Astrocyte (in vitro differentiated cells and primary cell): ENCODE measurements around the gene MTHFSD. TPM values are rescaled to one million over a fixed set of nuclear protein-coding genes. Genes with fewer than 3 reads are reported as not detected.
A peak's percentile ranks its signal among the peaks of the same experiment; 100 is the strongest.

Source experiments
- DNase-seq: peaks from one replicate; pipeline ENCODE4 v3.0.0-alpha.2; 2010; ENCODE audit warnings: low read depth
- FAIRE-seq: peaks from 2 replicates; lab custom pipeline; 2011; peaks lifted over from hg19 to GRCh38; lab: Jason Lieb, UNC
- H2AFZ ChIP-seq: 2 replicates; pipeline ENCODE4 v1.6.0; 2012; ENCODE audit warnings: low read depth, low read length, inconsistent platforms
- H3K27ac ChIP-seq: 2 replicates; pipeline ENCODE4 v1.5.1; 2011; ENCODE audit warnings: low read depth, low read length, inconsistent platforms
- H3K27me3 ChIP-seq: 2 replicates; pipeline ENCODE4 v1.6.0; 2011; ENCODE audit warnings: low read length, inconsistent platforms; ENCODE audit not compliant: insufficient read depth
- H3K36me3 ChIP-seq: 2 replicates; pipeline ENCODE4 v1.5.1; 2011; ENCODE audit warnings: low read length, inconsistent platforms; ENCODE audit not compliant: insufficient read depth
- H3K4me1 ChIP-seq: 2 replicates; pipeline ENCODE4 v1.5.1; 2011; ENCODE audit warnings: low read length, inconsistent platforms; ENCODE audit not compliant: insufficient read depth
- H3K4me2 ChIP-seq: 2 replicates; pipeline ENCODE4 v1.6.0; 2012; ENCODE audit warnings: low read length, inconsistent platforms
- H3K4me3 ChIP-seq: 2 replicates; pipeline ENCODE4 v1.5.1; 2011; ENCODE audit warnings: low read depth, mild to moderate bottlenecking, low read length, inconsistent platforms; ENCODE audit not compliant: insufficient read depth
- H3K79me2 ChIP-seq: 2 replicates; pipeline ENCODE4 v1.6.0; 2012; ENCODE audit warnings: mild to moderate bottlenecking, low read length, inconsistent platforms; ENCODE audit not compliant: insufficient read depth
- H3K9ac ChIP-seq: 2 replicates; pipeline ENCODE4 v1.6.0; 2012; ENCODE audit warnings: mild to moderate bottlenecking, low read length, inconsistent platforms
- H3K9me3 ChIP-seq: 2 replicates; pipeline ENCODE4 v1.5.1; 2012; ENCODE audit warnings: low read depth, mild to moderate bottlenecking, low read length, inconsistent platforms; ENCODE audit not compliant: insufficient read depth
- H4K20me1 ChIP-seq: 2 replicates; pipeline ENCODE4 v1.6.0; 2012; ENCODE audit warnings: low read length, inconsistent platforms; ENCODE audit not compliant: insufficient read depth
- H3K27ac Mint-ChIP-seq: one replicate; pipeline ENCODE4 v1.8.0; 2021; ENCODE audit warnings: mild to moderate bottlenecking, mixed read lengths; ENCODE audit not compliant: unreplicated experiment
- H3K27me3 Mint-ChIP-seq: one replicate; pipeline ENCODE4 v1.8.0; 2021; ENCODE audit warnings: low read depth, mixed read lengths; ENCODE audit not compliant: unreplicated experiment
- H3K36me3 Mint-ChIP-seq: one replicate; pipeline ENCODE4 v1.8.0; 2021; ENCODE audit warnings: low read depth, mixed read lengths; ENCODE audit not compliant: unreplicated experiment
- H3K4me1 Mint-ChIP-seq: one replicate; pipeline ENCODE4 v1.8.0; 2021; ENCODE audit warnings: low read depth, mixed read lengths; ENCODE audit not compliant: unreplicated experiment
- H3K4me3 Mint-ChIP-seq: one replicate; pipeline ENCODE4 v1.8.0; 2021; ENCODE audit warnings: mild to moderate bottlenecking, moderate library complexity, mixed read lengths; ENCODE audit not compliant: unreplicated experiment
- H3K9me3 Mint-ChIP-seq: one replicate; pipeline ENCODE4 v1.8.0; 2021; ENCODE audit warnings: mild to moderate bottlenecking, mixed read lengths; ENCODE audit not compliant: unreplicated experiment
- CTCF ChIP-seq: IDR thresholded peaks from 2 replicates; pipeline ENCODE4 v1.5.1; 2011; ENCODE audit warnings: low read depth, mild to moderate bottlenecking, inconsistent platforms, low read length, moderate library complexity; ENCODE audit not compliant: insufficient read depth
- EZH2 ChIP-seq: IDR thresholded peaks from 2 replicates; pipeline ENCODE4 v1.6.1; 2012; ENCODE audit warnings: mild to moderate bottlenecking, low read length, inconsistent platforms; ENCODE audit not compliant: insufficient read depth
- total RNA-seq: library from RNA; stranded (reverse); gene quantifications from 2 replicates; pipeline ENCODE4 v1.2.1, GENCODE V29; 2021

MTHFSD gene
- total RNA-seq, 1 donor from 2014 or later: 15.6 TPM

GRCh38 chr16:86499889-86500707 is 54.9 kb downstream of the MTHFSD start:
- Mint-ChIP-seq H3K27me3 (peaks cover 82% of the 10 kb centered on the region), H3K4me1 (peaks cover 4% of the 10 kb centered on the region), H3K9me3 (peaks cover 26% of the 10 kb centered on the region), H3K4me3 (no peak overlapping the region), H3K36me3 (no peaks in the 10 kb centered on the region), H3K27ac (no peak overlapping the region)
- Histone ChIP-seq H3K36me3 (no peaks in the 10 kb centered on the region), H3K79me2 (no peaks in the 10 kb centered on the region), H3K4me1 (no peaks in the 10 kb centered on the region), H4K20me1 (peaks cover 26% of the 10 kb centered on the region), H3K27ac (no peak overlapping the region), H3K9me3 (peaks cover 4% of the 10 kb centered on the region), H3K27me3 (peaks cover 90% of the 10 kb centered on the region), H3K4me2 (no peak overlapping the region), H3K9ac (no peak overlapping the region), H3K4me3 (no peak overlapping the region), H2AFZ (no peak overlapping the region)
- DNase-seq: no peak
- no peak for FAIRE-seq
- TF ChIP-seq EZH2 (no peak), CTCF (no peak)

- Histone ChIP-seq H3K9ac (no peak overlapping the region), H2AFZ (no peak overlapping the region), H3K79me2 (no peaks in the 10 kb centered on the region), H3K27ac (no peak overlapping the region), H4K20me1 (peaks cover 19% of the 10 kb centered on the region), H3K4me2 (no peak overlapping the region), H3K27me3 (peaks cover 88% of the 10 kb centered on the region), H3K9me3 (peaks cover 4% of the 10 kb centered on the region), H3K4me3 (no peak overlapping the region), H3K4me1 (no peaks in the 10 kb centered on the region), H3K36me3 (no peaks in the 10 kb centered on the region)
- Mint-ChIP-seq H3K27ac (peak overlapping the region; percentile 77), H3K27me3 (peaks cover 82% of the 10 kb centered on the region), H3K36me3 (no peaks in the 10 kb centered on the region), H3K9me3 (peaks cover 19% of the 10 kb centered on the region), H3K4me1 (peaks cover 2% of the 10 kb centered on the region), H3K4me3 (no peak overlapping the region)
- TF ChIP-seq EZH2 (no peak), CTCF (no peak)
- FAIRE-seq (no peak), DNase-seq (no peak)
Observed at GRCh38 chr16:86499440-86499786, 55.6 kb downstream of the MTHFSD start.
